ENCODE results near the gene PEG3. TPM values are rescaled to one million over a fixed set of nuclear protein-coding genes. Genes with fewer than 3 reads are reported as not detected.

The PEG3 gene
- total RNA-seq, 2 donors from 2014 or later, result 8.0 to 10.7 TPM

DNA sequence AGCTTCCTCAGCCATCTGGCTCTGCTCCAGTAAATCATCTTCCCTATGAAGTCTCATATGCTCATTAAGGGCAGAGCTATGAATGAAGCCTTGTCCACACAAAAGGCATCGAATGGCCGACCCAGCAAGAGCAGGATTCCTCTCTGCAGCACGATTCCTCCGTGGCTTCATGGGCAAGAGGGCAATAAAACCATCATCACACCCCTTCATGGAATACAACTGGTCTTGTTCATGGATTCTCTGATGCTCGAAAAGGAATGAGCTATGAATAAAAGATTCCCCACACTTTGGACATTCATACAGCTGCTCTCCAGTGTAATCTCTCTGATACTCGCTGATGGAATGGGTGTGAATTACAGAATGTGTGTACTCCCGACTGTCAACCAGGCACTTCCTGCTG, 25.9 kb downstream of the PEG3 start:
- ATAC-seq (no peak), DNase-seq (no peak)
- intact Hi-C loops (cut with DNase I), result no loop called here

DNA sequence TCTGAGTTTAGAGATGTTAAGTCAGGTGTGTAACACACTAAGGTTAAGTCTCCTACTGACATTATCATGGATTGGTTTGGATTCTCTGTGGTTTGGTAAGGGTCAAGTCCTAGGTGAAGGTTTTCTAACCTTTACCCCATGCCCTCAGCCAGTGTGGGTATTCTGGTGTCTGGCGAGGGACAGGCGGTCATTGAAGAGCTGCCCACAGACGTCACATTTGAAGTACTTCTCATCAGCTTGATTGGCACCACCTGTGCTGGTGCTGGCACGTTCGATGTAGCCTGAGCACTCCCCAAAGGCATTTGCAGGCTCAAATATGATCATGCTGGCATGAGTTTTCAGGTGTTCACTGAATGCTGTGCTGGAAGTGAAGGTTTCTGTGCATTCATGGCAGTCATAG, 27.0 kb downstream of the PEG3 start:
- no peak for ATAC-seq
- intact Hi-C loops (cut with DNase I), result no loop called here

DNA sequence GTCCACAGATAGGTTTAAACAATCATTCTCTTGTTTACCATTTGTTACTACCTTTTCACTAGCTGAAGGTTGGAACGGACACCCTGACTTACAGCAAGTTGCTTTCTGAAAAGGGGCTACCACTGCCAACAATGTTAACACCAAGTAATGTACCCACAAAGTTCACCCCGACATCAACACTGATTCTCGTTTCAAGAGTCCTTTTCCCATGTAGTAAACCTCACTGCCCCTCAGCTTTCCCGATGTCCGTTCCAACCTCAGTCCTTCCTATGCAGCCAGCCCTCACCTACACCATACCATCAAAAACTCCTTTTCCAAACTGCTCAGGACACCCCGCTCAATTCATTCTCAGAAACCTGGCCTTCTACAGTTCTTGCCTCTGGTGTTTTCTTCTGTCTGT, 29.0 kb downstream of the PEG3 start:
- DNase-seq (no peak), ATAC-seq (no peak)
- intact Hi-C loops (cut with DNase I), result no loop called here

More for the DNA sequence above, 27.0 kb downstream of the PEG3 start:
- no peak for DNase-seq

DNA sequence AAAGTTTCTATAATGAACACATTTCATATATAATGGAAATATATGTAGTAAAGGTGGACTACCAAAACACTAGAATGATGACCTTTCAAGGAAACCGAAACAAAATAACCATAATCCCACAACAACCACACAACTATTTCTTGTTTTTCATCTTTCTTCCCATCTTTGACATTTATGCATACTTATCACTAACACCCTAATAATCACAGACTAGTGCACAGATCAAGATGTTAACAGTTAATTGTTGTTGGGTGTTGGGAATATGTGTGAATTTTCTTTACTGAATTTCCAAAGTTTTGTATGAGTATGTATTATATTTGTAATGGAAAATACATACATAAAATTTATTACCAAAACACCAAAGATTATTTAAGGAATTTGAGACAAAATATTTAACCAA, 30.3 kb downstream of the PEG3 start:
- ATAC-seq (no peak), DNase-seq (no peak)
- intact Hi-C loops (cut with DNase I), result no loop called here

DNA sequence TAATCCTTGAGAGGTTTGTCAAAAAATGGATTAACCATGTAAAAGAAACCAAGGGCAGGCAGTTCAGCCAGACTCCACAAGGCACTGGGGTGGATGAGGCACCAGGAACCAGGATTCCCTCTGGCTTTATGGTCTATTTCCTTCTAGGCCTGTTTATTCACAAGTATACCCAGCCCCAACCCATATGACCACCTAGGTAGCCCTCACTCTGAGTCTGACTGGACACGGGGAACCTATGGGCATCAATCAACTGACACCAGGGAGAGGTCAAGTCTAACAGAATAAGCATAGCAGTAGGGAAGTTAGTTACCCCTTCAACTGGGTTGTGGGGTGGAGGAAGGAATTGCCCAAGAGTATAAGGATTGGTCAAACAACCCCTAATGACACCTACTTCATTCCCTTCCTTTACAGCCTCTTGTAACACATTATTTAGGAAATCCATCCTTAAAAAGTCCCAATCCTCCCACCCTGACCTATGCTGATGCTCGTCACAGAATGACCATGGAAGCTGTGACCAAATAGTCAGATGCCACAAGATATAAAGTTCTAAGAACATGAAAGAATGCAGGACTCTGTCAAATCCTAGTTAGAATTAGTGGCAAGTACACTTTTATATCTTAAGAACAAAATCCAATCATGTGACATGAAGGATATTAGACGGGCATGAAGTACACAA, 31.7 kb downstream of the PEG3 start:
- DNase-seq, result no peak
- no peak for ATAC-seq
- intact Hi-C loops (cut with DNase I), result no loop called here

DNA sequence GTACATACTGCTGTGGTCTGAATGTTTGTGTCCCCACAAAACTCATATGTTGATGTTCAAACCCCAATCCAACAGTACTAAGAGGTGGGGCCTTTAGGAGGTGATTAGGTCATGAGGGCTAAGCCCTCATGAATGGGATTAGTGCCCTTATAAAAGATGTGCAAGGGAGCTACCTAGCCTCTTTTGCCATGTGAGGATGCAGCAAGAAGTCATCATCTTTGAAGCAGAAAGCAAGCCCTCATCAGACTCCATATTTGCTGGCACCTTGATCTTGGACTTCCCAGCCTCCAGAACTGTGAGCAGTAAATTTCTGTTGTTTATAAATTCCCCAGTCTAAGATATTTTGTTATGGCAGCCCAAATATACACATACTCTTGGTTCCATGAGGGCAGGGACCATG, 33.9 kb downstream of the PEG3 start:
- ATAC-seq (no peak), DNase-seq (no peak)
- intact Hi-C loops (cut with DNase I), result no loop called here

Other genes starting within 250 kb of the PEG3 start
- gene ZNF71, start 245.4 kb downstream of the PEG3 start, total RNA-seq, result 1 to 10 TPM; 5.6 to 7.8 TPM
- under 1 TPM in 1 of 2 donors, not detected in 1; 0.39 TPM for gene SMIM17, start 197.6 kb downstream of the PEG3 start, total RNA-seq
- 1 to 10 TPM; 2.2 to 4.1 TPM for gene ZNF835, start 169.0 kb downstream of the PEG3 start, total RNA-seq
- gene ZIM2, start within 50 bp of the PEG3 start, total RNA-seq, result not detected